Mesenchymal stem cell (in vitro differentiated cells and primary cell): ENCODE results near the gene MAN1C1.
"Not testable (repeated sequence)": the region's sequence is repeated elsewhere in the genome, so short reads cannot be mapped to it uniquely, and the experiment has no call there.

ENCODE experiments used
- DNase-seq: peaks from one replicate; pipeline ENCODE4 v3.0.0-alpha.2; 2013
- H2AFZ ChIP-seq: one replicate; pipeline ENCODE4 v1.6.1; 2013; ENCODE audit warnings: low read depth, mild to moderate bottlenecking, control low read depth, inconsistent platforms, low read length, moderate library complexity
- H2AK5ac ChIP-seq: 2 replicates; pipeline ENCODE4 v1.6.1; 2013; ENCODE audit warnings: low read length, moderate library complexity, mild to moderate bottlenecking, inconsistent platforms; ENCODE audit not compliant: severe bottlenecking
- H2BK120ac ChIP-seq: one replicate; pipeline ENCODE4 v1.6.1; 2013; ENCODE audit warnings: low read depth, mild to moderate bottlenecking, inconsistent platforms, low read length, moderate library complexity
- H2BK12ac ChIP-seq, 2 experiments: one replicate each; pipeline ENCODE4 v1.6.1; 2013; ENCODE audit warnings: inconsistent platforms in 2 of 2, low read length in 2 of 2, mild to moderate bottlenecking in 2 of 2, moderate library complexity in 2 of 2, control low read depth in 1 of 2
- H2BK15ac ChIP-seq: one replicate; pipeline ENCODE4 v1.6.1; 2013; ENCODE audit warnings: mild to moderate bottlenecking, low read depth, inconsistent platforms; ENCODE audit not compliant: poor library complexity, severe bottlenecking
- H2BK5ac ChIP-seq: 2 replicates; pipeline ENCODE4 v1.6.1; 2013; ENCODE audit warnings: low read depth, mild to moderate bottlenecking, low read length, control low read depth, inconsistent platforms; ENCODE audit not compliant: poor library complexity, severe bottlenecking
- H3K14ac ChIP-seq, 2 experiments: one replicate each; pipeline ENCODE4 v1.6.1; 2013; ENCODE audit warnings: inconsistent platforms in 2 of 2, low read length in 2 of 2, control low read depth in 1 of 2, mild to moderate bottlenecking in 1 of 2, moderate library complexity in 1 of 2
- H3K18ac ChIP-seq, 2 experiments: one replicate each; pipeline ENCODE4 v1.6.1; 2013; ENCODE audit warnings: inconsistent platforms in 2 of 2, low read length in 2 of 2, control low read depth in 1 of 2, low read depth in 1 of 2, mild to moderate bottlenecking in 1 of 2
- H3K23ac ChIP-seq, 2 experiments: one replicate each; pipeline ENCODE4 v1.6.1; 2013; ENCODE audit warnings: inconsistent platforms in 2 of 2, low read length in 2 of 2, mild to moderate bottlenecking in 2 of 2, moderate library complexity in 2 of 2, control low read depth in 1 of 2
- H3K27ac ChIP-seq: 2 replicates; pipeline ENCODE4 v1.5.1; 2013; ENCODE audit warnings: mild to moderate bottlenecking, moderate library complexity, low read length, control low read depth, inconsistent platforms; ENCODE audit not compliant: poor library complexity, severe bottlenecking
- H3K27me3 ChIP-seq, 2 experiments: 2 replicates each; pipeline versions ENCODE4 v1.6.1 to v1.7.0; 2013; ENCODE audit warnings: low read length in 2 of 2, mild to moderate bottlenecking in 2 of 2, moderate library complexity in 2 of 2, control low read depth in 1 of 2, inconsistent platforms in 1 of 2; ENCODE audit not compliant: control insufficient read depth in 1 of 2, insufficient read depth in 1 of 2
- H3K36me3 ChIP-seq, 2 experiments: 2 replicates each; pipeline versions ENCODE4 v1.6.1 to v1.7.0; 2013; ENCODE audit warnings: low read length in 2 of 2, control low read depth in 1 of 2, inconsistent platforms in 1 of 2, low read depth in 1 of 2, mild to moderate bottlenecking in 1 of 2; ENCODE audit not compliant: insufficient read depth in 2 of 2, control insufficient read depth in 1 of 2
- H3K4ac ChIP-seq, 2 experiments: one replicate each; pipeline ENCODE4 v1.6.1; 2013; ENCODE audit warnings: inconsistent platforms in 2 of 2, low read length in 2 of 2, mild to moderate bottlenecking in 2 of 2, moderate library complexity in 2 of 2, control low read depth in 1 of 2, low read depth in 1 of 2
- H3K4me1 ChIP-seq: 2 replicates; pipeline ENCODE4 v1.6.1; 2013; ENCODE audit warnings: low read depth, low read length, control low read depth; ENCODE audit not compliant: control insufficient read depth, insufficient read depth
- H3K4me2 ChIP-seq: 2 replicates; pipeline ENCODE4 v1.6.1; 2013; ENCODE audit warnings: low read length, mild to moderate bottlenecking, inconsistent platforms; ENCODE audit not compliant: poor library complexity, severe bottlenecking
- H3K4me3 ChIP-seq, 2 experiments: 2 replicates each; pipeline versions ENCODE4 v1.5.1 to v1.7.0; 2013; ENCODE audit warnings: low read length in 2 of 2, mild to moderate bottlenecking in 2 of 2, control low read depth in 1 of 2, low read depth in 1 of 2; ENCODE audit not compliant: insufficient read depth in 1 of 2
- H3K79me1 ChIP-seq: replicated peaks from 2 replicates; pipeline ENCODE4 v1.6.1; 2013; ENCODE audit warnings: mild to moderate bottlenecking, control low read depth, low read length, inconsistent platforms; ENCODE audit not compliant: poor library complexity, severe bottlenecking
- H3K9ac ChIP-seq: 2 replicates; pipeline ENCODE4 v1.7.0; 2013; ENCODE audit warnings: mild to moderate bottlenecking, low read length, moderate library complexity
- H3K9me3 ChIP-seq: 2 replicates; pipeline ENCODE4 v1.7.0; 2013; ENCODE audit warnings: mild to moderate bottlenecking, low read length; ENCODE audit not compliant: control insufficient read depth
- H4K8ac ChIP-seq: one replicate; pipeline ENCODE4 v1.6.1; 2013; ENCODE audit warnings: inconsistent platforms, mild to moderate bottlenecking, low read length, moderate library complexity
- H4K91ac ChIP-seq: one replicate; pipeline ENCODE4 v1.6.1; 2013; ENCODE audit warnings: mild to moderate bottlenecking, low read length, inconsistent platforms
- WGBS: methylation state at CpG from one replicate; pipeline ENCODE4 v1.1.7; 2013; ENCODE audit warnings: mixed read lengths; 5-methylcytosine and 5-hydroxymethylcytosine counted together

MAN1C1 gene

DNA sequence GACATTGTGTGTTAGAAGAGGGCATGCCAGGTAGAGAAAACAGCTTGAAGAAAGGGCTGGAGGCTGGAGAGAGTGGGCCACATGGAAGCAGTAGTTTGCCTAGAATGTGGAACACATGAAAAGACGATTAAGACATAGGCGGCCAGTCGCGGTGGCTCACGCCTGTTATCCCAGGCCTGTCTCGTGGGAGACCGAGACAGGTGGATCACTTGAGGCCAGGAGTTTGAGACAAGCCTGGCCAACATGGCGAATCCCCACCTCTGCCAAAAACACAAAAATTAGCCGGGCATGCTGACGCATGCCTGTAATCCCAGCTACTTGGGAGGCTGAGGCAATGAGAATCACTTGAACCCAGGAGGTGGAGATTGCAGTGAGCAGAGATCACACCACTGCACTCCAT lies 118.4 kb downstream of the MAN1C1 start:
- peaks cover 0 to 36% of the 10 kb centered on the region in 2 experiments for H3K27me3 ChIP-seq
- H3K27ac ChIP-seq, H3K36me3 ChIP-seq, H3K4ac ChIP-seq, H3K4me3 ChIP-seq, H4K91ac ChIP-seq, H2BK5ac ChIP-seq, H3K9me3 ChIP-seq, H3K23ac ChIP-seq, H3K4me2 ChIP-seq, H2BK12ac ChIP-seq, H3K14ac ChIP-seq, H3K79me1 ChIP-seq, H4K8ac ChIP-seq, H3K4me1 ChIP-seq, H3K9ac ChIP-seq, H2AFZ ChIP-seq, DNase-seq, H2BK15ac ChIP-seq, H2AK5ac ChIP-seq, H2BK120ac ChIP-seq, H3K18ac ChIP-seq: not testable (repeated sequence)
- 94% methylated on average over 10 of the region's 10 CpGs for WGBS

- H3K27me3 ChIP-seq, result peaks cover 0 to 36% of the 10 kb centered on the region in 2 experiments
- peaks cover 5% of the 10 kb centered on the region for H3K9me3 ChIP-seq
- H3K23ac ChIP-seq, result no peak overlapping the region
- WGBS, result 85% methylated on average over 1 of the region's 1 CpG
- H2AFZ ChIP-seq, result no peak overlapping the region
- peaks cover 0 to 10% of the 10 kb centered on the region in 2 experiments for H3K36me3 ChIP-seq
- DNase-seq, result no peak
- no peak overlapping the region for H2BK5ac ChIP-seq
- H3K4me1 ChIP-seq, result peaks cover under 1% of the 10 kb centered on the region
- H4K8ac ChIP-seq, result no peak overlapping the region
- H3K18ac ChIP-seq, result no peak overlapping the region
- no peak overlapping the region for H2AK5ac ChIP-seq
- no peak overlapping the region for H2BK15ac ChIP-seq
- no peak overlapping the region for H2BK120ac ChIP-seq
- H4K91ac ChIP-seq, result no peak overlapping the region
- no peak overlapping the region for H3K9ac ChIP-seq
- no peak overlapping the region for H3K4ac ChIP-seq
- no peak overlapping the region for H3K27ac ChIP-seq
- H3K4me2 ChIP-seq, result no peak overlapping the region
- H3K79me1 ChIP-seq, result no peaks in the 10 kb centered on the region
- H2BK12ac ChIP-seq, result no peak overlapping the region
- H3K14ac ChIP-seq, result no peak overlapping the region
- no peak overlapping the region for H3K4me3 ChIP-seq
These were observed 119.5 kb downstream of the MAN1C1 start for GRCh38 chr1:25735956-25736529.

- Histone ChIP-seq H3K14ac (no peak overlapping the region), H2BK15ac (no peak overlapping the region), H3K23ac (no peak overlapping the region), H4K91ac (no peak overlapping the region), H3K4me3 (no peak overlapping the region), H3K4me2 (no peak overlapping the region), H3K27me3 (peaks cover 0 to 43% of the 10 kb centered on the region in 2 experiments), H2BK12ac (no peak overlapping the region), H4K8ac (no peak overlapping the region), H3K9ac (no peak overlapping the region), H2AFZ (no peak overlapping the region), H2BK5ac (no peak overlapping the region), H3K36me3 (peaks cover 0 to 10% of the 10 kb centered on the region in 2 experiments), H3K18ac (no peak overlapping the region), H3K9me3 (peaks cover 5% of the 10 kb centered on the region), H3K4ac (no peak overlapping the region), H3K27ac (no peak overlapping the region), H3K4me1 (no peaks in the 10 kb centered on the region), H2BK120ac (no peak overlapping the region), H2AK5ac (no peak overlapping the region), H3K79me1 (no peaks in the 10 kb centered on the region)
- no peak for DNase-seq
- 67% methylated on average over 6 of the region's 6 CpGs for WGBS
These were observed 120.5 kb downstream of the MAN1C1 start for GRCh38 chr1:25737130-25737529.

DNA sequence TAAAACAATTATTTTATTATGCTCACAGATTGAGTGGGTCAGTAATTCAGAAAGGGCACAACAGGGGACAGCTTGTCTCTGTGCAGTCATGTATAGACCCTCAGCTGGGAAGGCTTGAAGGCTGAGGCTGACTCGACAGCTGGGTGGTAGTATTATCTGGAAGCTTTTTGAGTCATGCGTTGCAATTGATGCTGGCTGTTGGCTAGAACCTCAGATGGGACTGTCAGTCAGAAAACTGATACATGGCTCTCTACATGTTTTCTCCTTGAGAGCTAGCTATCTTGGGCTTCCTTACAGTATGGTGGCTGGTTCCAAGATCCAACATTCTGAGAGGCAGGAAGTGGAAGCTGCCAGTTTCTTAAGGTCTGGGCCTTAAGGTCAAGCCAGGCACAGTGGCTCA lies 121.9 kb downstream of the MAN1C1 start:
- H2AFZ ChIP-seq, result no peak overlapping the region
- no peak overlapping the region for H3K23ac ChIP-seq
- no peak overlapping the region for H3K4me3 ChIP-seq
- peaks cover 5% of the 10 kb centered on the region for H3K9me3 ChIP-seq
- H3K9ac ChIP-seq, result no peak overlapping the region
- no peak overlapping the region for H2BK5ac ChIP-seq
- H2AK5ac ChIP-seq, result no peak overlapping the region
- no peak overlapping the region for H2BK15ac ChIP-seq
- H4K91ac ChIP-seq, result no peak overlapping the region
- H3K27ac ChIP-seq, result no peak overlapping the region
- no peak overlapping the region for H4K8ac ChIP-seq
- no peak overlapping the region for H3K4me2 ChIP-seq
- no peak for DNase-seq
- H3K4me1 ChIP-seq, result peaks cover 5% of the 10 kb centered on the region
- no peak overlapping the region for H3K18ac ChIP-seq
- WGBS, result 93% methylated on average over 2 of the region's 2 CpGs
- no peak overlapping the region for H2BK12ac ChIP-seq
- H3K27me3 ChIP-seq, result peaks cover 0 to 44% of the 10 kb centered on the region in 2 experiments
- no peak overlapping the region for H2BK120ac ChIP-seq
- no peaks in the 10 kb centered on the region for H3K79me1 ChIP-seq
- H3K4ac ChIP-seq, result no peak overlapping the region
- peaks cover 0 to 7% of the 10 kb centered on the region in 2 experiments for H3K36me3 ChIP-seq
- no peak overlapping the region for H3K14ac ChIP-seq
